GM23338 (cell line): Measurements from ENCODE around the gene EMD. TPM values are rescaled to one million over a fixed set of nuclear protein-coding genes. Genes with fewer than 3 reads are reported as not detected.

Experiments
- ATAC-seq: fragments of 200-7000 bp; cut with Tn5 transposase; 3 replicates; pipeline ENCODE4 v1.9.1; 2020
- DNase-seq: peaks from one replicate; pipeline ENCODE4 v3.0.0-alpha.2; 2015; ENCODE audit warnings: low spot score
- H2AFZ ChIP-seq: fragments of 200-600 bp; sonication (generic); 2 replicates; pipeline ENCODE4 v1.8.0; 2016; ENCODE audit warnings: antibody characterized with exemption, mild to moderate bottlenecking, moderate library complexity
- H3F3A ChIP-seq: fragments of 200-600 bp; sonication (generic); replicated peaks from 2 replicates; pipeline ENCODE4 v1.8.0; 2017; ENCODE audit warnings: antibody characterized with exemption, mixed run types, low read depth
- H3K27ac ChIP-seq: fragments of 200-600 bp; sonication (generic); 2 replicates; pipeline ENCODE4 v1.6.1; 2016; ENCODE audit warnings: low read depth
- H3K27me3 ChIP-seq: fragments of 200-600 bp; sonication (generic); 2 replicates; pipeline ENCODE4 v1.8.0; 2016; ENCODE audit warnings: mild to moderate bottlenecking, mixed run types, moderate library complexity; ENCODE audit not compliant: insufficient read depth
- H3K36me3 ChIP-seq: fragments of 200-600 bp; sonication (generic); 2 replicates; pipeline ENCODE4 v1.8.0; 2016; ENCODE audit warnings: mild to moderate bottlenecking; ENCODE audit not compliant: insufficient read depth
- H3K4me1 ChIP-seq: fragments of 200-600 bp; sonication (generic); 2 replicates; pipeline ENCODE4 v1.8.0; 2016; ENCODE audit warnings: mild to moderate bottlenecking, moderate library complexity; ENCODE audit not compliant: insufficient read depth
- H3K4me2 ChIP-seq: fragments of 200-600 bp; sonication (generic); 2 replicates; pipeline ENCODE4 v1.7.1; 2017; ENCODE audit warnings: mixed run types
- H3K4me3 ChIP-seq: fragments of 200-600 bp; sonication (generic); 2 replicates; pipeline ENCODE4 v1.6.1; 2016; ENCODE audit warnings: mixed run types
- H3K79me2 ChIP-seq: fragments of 200-600 bp; sonication (generic); replicated peaks from 2 replicates; pipeline ENCODE4 v1.8.0; 2017; ENCODE audit warnings: mild to moderate bottlenecking; ENCODE audit not compliant: insufficient read depth
- H3K9me2 ChIP-seq: fragments of 200-600 bp; sonication (generic); 2 replicates; pipeline ENCODE4 v1.8.0; 2017; ENCODE audit not compliant: insufficient read depth
- H4K20me1 ChIP-seq: fragments of 200-600 bp; sonication (generic); replicated peaks from 2 replicates; pipeline ENCODE4 v1.8.0; 2017; ENCODE audit warnings: mild to moderate bottlenecking; ENCODE audit not compliant: insufficient read depth
- H3K27ac Mint-ChIP-seq: 2 replicates; pipeline ENCODE4 v1.8.0; 2020; ENCODE audit warnings: inconsistent platforms, mild to moderate bottlenecking, moderate library complexity, mixed read lengths
- H3K27me3 Mint-ChIP-seq: 3 replicates; pipeline ENCODE4 v1.8.0; 2022; ENCODE audit warnings: low read depth, mild to moderate bottlenecking, moderate library complexity, mixed read lengths, inconsistent platforms; ENCODE audit not compliant: insufficient read depth, poor library complexity
- H3K36me3 Mint-ChIP-seq: 3 replicates; pipeline ENCODE4 v1.8.0; 2021; ENCODE audit warnings: low read depth, mild to moderate bottlenecking, inconsistent platforms, moderate library complexity, mixed read lengths
- H3K4me1 Mint-ChIP-seq: 3 replicates; pipeline ENCODE4 v1.8.0; 2020; ENCODE audit warnings: mild to moderate bottlenecking, inconsistent platforms, mixed read lengths
- H3K4me3 Mint-ChIP-seq: 3 replicates; pipeline ENCODE4 v1.8.0; 2021; ENCODE audit warnings: moderate library complexity, mild to moderate bottlenecking, inconsistent platforms, mixed read lengths
- H3K9me3 Mint-ChIP-seq: 3 replicates; pipeline ENCODE4 v1.8.0; 2020; ENCODE audit warnings: moderate library complexity, mild to moderate bottlenecking, inconsistent platforms, mixed read lengths
- CREB1 ChIP-seq: fragments of 250-450 bp; sonication (Bioruptor Pico); IDR thresholded peaks from 2 replicates; pipeline ENCODE4 v1.5.0; 2020; ENCODE audit warnings: low read depth, mild to moderate bottlenecking, moderate library complexity
- EZH2phosphoT487 ChIP-seq: fragments of 200-600 bp; sonication (generic); IDR thresholded peaks from one replicate; pipeline ENCODE4 v1.8.1; 2018; ENCODE audit warnings: antibody characterized with exemption; ENCODE audit not compliant: unreplicated experiment
- POLR2AphosphoS5 ChIP-seq: IDR thresholded peaks from 2 replicates; pipeline ENCODE4 v1.6.1; 2016; ENCODE audit warnings: antibody characterized with exemption, low read depth
- REST ChIP-seq: IDR thresholded peaks from one replicate; pipeline ENCODE4 v1.6.1; 2018; ENCODE audit warnings: antibody characterized with exemption; ENCODE audit not compliant: unreplicated experiment
- STAT1 ChIP-seq: IDR thresholded peaks from one replicate; pipeline ENCODE4 v1.6.1; 2016; ENCODE audit warnings: antibody characterized with exemption; ENCODE audit not compliant: unreplicated experiment
- ZNF114 ChIP-seq: fragments of 250-450 bp; sonication (Bioruptor Pico); IDR thresholded peaks from 2 replicates; pipeline ENCODE4 v1.5.0; 2020; ENCODE audit warnings: mild to moderate bottlenecking, moderate library complexity
- ZNF331 ChIP-seq: fragments of 250-450 bp; sonication (Bioruptor Pico); IDR thresholded peaks from 2 replicates; pipeline ENCODE4 v1.5.0; 2020; ENCODE audit warnings: low read depth, mild to moderate bottlenecking, moderate library complexity
- ZNF462 ChIP-seq: fragments of 250-450 bp; sonication (Bioruptor Pico); IDR thresholded peaks from 2 replicates; pipeline ENCODE4 v1.5.0; 2020; ENCODE audit warnings: mild to moderate bottlenecking, moderate library complexity
- polyA plus RNA-seq: library from polyadenylated mRNA; unstranded; fragments of >200 nt; fragmentation: Nextera tagmentation; extraction: Ambion mirVana; gene quantifications from 2 replicates; pipeline ENCODE4 v1.2.1, GENCODE V29; 2016
- total RNA-seq: library from RNA; depleted of rRNA; stranded (reverse); fragments of >200 nt; shearing (Covaris generic); gene quantifications from 2 replicates; pipeline ENCODE4 v1.2.3, GENCODE V29; 2014
- TF ChIP-seq, protein P1 (sequence below): IDR thresholded peaks from 2 replicates; pipeline ENCODE4 v1.6.1; 2016; ENCODE audit warnings: antibody characterized with exemption
- TF ChIP-seq, protein P2 (sequence below), 2 experiments: fragments of 200-600 bp in 1 of 2; sonication (generic) in 1 of 2; conservative IDR thresholded peaks; 2 replicates each; pipeline versions ENCODE4 v1.5.1 to v1.6.1; 2016 to 2017; ENCODE audit warnings: antibody characterized with exemption in 2 of 2, low read depth in 2 of 2, mild to moderate bottlenecking in 2 of 2, moderate library complexity in 1 of 2

Gene EMD
- total and polyA plus RNA-seq, 2 experiments from 2014 or later, result 74.2 to 78.6 TPM

- TF ChIP-seq ZNF462 (CRISPR knock-in tag) (no peak), ZNF331 (CRISPR knock-in tag) (no peak), POLR2AphosphoS5 (no peak), STAT1 (no peak)
- TF ChIP-seq, protein P1, sequence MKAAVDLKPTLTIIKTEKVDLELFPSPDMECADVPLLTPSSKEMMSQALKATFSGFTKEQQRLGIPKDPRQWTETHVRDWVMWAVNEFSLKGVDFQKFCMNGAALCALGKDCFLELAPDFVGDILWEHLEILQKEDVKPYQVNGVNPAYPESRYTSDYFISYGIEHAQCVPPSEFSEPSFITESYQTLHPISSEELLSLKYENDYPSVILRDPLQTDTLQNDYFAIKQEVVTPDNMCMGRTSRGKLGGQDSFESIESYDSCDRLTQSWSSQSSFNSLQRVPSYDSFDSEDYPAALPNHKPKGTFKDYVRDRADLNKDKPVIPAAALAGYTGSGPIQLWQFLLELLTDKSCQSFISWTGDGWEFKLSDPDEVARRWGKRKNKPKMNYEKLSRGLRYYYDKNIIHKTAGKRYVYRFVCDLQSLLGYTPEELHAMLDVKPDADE, result no peak
Observed at GRCh38 chrX:154403858-154404257, 24.8 kb downstream of the EMD start (continued).

- no peak for DNase-seq
- no peak for ATAC-seq
- H3K36me3 ChIP-seq, result peaks cover 2% of the 10 kb centered on the region; the same call in 1 of the 2 replicates
- H3K4me3 Mint-ChIP-seq, result no peak overlapping the region
- peaks cover 14% of the 10 kb centered on the region for H3F3A ChIP-seq
- no peaks in the 10 kb centered on the region for H3K27me3 ChIP-seq
- peaks cover 1% of the 10 kb centered on the region for H3K79me2 ChIP-seq
- H3K4me2 ChIP-seq, result no peak overlapping the region
- no peak overlapping the region for H3K27ac ChIP-seq
- H3K4me1 Mint-ChIP-seq, result peaks cover 17% of the 10 kb centered on the region
- no peaks in the 10 kb centered on the region for H3K9me2 ChIP-seq
- H3K36me3 Mint-ChIP-seq, result peaks cover 18% of the 10 kb centered on the region
- H4K20me1 ChIP-seq, result no peaks in the 10 kb centered on the region
- H2AFZ ChIP-seq, result no peak overlapping the region
- H3K4me1 ChIP-seq, result peaks cover 8% of the 10 kb centered on the region; the same call in 1 of the 2 replicates
- no peak overlapping the region for H3K4me3 ChIP-seq
- H3K27ac Mint-ChIP-seq, result no peak overlapping the region
- H3K27me3 Mint-ChIP-seq, result peaks cover 29% of the 10 kb centered on the region
- peaks cover 2% of the 10 kb centered on the region; the same call in 1 of the 3 replicates for H3K9me3 Mint-ChIP-seq
- TF ChIP-seq REST (no peak), CREB1 (no peak), STAT1 (no peak), ZNF331 (CRISPR knock-in tag) (no peak), POLR2AphosphoS5 (no peak), ZNF114 (CRISPR knock-in tag) (no peak), EZH2phosphoT487 (no peak)
- TF ChIP-seq, protein P2, sequence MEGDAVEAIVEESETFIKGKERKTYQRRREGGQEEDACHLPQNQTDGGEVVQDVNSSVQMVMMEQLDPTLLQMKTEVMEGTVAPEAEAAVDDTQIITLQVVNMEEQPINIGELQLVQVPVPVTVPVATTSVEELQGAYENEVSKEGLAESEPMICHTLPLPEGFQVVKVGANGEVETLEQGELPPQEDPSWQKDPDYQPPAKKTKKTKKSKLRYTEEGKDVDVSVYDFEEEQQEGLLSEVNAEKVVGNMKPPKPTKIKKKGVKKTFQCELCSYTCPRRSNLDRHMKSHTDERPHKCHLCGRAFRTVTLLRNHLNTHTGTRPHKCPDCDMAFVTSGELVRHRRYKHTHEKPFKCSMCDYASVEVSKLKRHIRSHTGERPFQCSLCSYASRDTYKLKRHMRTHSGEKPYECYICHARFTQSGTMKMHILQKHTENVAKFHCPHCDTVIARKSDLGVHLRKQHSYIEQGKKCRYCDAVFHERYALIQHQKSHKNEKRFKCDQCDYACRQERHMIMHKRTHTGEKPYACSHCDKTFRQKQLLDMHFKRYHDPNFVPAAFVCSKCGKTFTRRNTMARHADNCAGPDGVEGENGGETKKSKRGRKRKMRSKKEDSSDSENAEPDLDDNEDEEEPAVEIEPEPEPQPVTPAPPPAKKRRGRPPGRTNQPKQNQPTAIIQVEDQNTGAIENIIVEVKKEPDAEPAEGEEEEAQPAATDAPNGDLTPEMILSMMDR (conservative IDR thresholded peaks at IDR 0.05; ENCODE audit: low read depth in 2 of 2), result no peak
- TF ChIP-seq, protein P1, result no peak
Observed at GRCh38 chrX:154404625-154405192, 25.6 kb downstream of the EMD start.
